HG02970 (cell line): ENCODE results near the gene IREB2.
"Not testable (repeated sequence)": the region's sequence is repeated elsewhere in the genome, so short reads cannot be mapped to it uniquely, and the experiment has no call there.

Experiments used
- ATAC-seq: cut with Tn5 transposase; IDR thresholded peaks from one replicate; pipeline ENCODE4 v1.9.1; 2021; ENCODE audit warnings: mild to moderate bottlenecking, moderate library complexity, moderate number of reproducible peaks; ENCODE audit not compliant: unreplicated experiment, low FRiP score

The IREB2 gene

DNA sequence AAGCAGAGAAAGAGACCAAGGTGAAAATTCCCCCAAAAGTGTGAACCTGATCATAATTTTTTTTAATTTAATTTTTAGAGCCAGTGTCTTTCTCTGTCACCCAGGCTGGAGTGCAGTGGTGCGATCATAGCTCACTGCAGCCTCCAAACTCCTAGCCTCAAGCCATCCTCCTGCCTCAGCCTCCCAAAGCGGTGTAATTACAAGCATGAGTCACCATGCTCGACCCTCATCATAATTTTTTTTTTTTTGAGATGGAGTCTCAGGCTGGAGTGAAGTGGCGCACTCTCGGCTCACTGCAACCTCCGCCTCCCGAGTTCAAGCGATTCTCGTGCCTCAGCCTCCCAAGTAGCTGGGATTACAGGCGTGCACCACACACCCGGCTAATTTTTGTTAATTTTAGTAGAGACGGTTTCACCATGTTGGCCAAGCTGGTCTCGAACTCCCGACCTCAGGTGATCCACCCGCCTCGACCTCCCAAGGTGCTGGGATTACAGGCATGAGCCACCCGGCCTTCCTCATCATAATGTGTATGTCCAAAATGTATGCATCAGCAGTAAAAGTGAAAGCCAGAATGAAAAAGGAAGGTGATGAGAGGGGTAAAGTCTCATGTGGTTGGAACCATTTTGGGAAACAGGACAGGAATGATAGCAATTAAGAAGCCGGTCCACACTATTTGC lies 101.6 kb downstream of the IREB2 start:
- not testable (repeated sequence) for ATAC-seq

DNA sequence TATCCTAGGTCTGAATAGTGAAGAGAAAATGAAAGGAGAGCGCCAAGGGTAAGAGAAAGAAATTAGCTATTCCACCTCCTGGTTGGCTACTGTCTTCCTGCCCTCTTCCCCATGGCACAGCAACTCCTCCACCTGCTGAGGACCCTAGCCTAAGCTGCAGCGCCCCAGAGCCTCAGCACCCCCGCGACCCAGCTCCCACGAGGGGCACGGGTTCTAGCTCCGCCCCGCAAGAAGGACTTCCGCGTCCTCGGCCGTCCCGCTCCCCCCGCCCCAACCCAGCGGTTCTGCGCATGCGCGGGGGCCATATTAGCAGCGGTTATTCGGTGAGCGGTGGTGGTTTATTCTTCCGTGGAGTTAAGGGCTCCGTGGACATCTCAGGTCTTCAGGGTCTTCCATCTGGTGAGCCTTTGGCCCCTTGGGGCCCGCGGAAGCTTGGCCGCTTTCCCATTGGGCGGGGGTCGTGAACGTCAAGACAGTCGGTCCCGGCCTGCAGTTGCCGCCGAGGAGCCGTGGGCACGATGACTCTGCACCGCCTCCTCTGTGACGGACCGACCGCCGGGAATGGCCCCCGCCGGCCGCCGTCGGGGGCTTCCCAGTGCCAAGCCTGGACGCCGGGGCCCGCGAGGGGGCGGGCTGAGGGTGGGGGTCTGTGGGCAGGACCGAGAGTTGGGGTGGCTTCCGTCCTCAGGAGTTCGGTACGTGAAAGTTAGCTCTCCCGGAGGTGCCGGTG lies 102.3 kb downstream of the IREB2 start, which contains the start of gene PSMA4:
Gene PSMA4 (plus strand): TSS at position 304 of the 730 bp plus-strand sequence. CDS start 1,484 bp downstream, outside the sequence.
- peak; percentile 79 for ATAC-seq

DNA sequence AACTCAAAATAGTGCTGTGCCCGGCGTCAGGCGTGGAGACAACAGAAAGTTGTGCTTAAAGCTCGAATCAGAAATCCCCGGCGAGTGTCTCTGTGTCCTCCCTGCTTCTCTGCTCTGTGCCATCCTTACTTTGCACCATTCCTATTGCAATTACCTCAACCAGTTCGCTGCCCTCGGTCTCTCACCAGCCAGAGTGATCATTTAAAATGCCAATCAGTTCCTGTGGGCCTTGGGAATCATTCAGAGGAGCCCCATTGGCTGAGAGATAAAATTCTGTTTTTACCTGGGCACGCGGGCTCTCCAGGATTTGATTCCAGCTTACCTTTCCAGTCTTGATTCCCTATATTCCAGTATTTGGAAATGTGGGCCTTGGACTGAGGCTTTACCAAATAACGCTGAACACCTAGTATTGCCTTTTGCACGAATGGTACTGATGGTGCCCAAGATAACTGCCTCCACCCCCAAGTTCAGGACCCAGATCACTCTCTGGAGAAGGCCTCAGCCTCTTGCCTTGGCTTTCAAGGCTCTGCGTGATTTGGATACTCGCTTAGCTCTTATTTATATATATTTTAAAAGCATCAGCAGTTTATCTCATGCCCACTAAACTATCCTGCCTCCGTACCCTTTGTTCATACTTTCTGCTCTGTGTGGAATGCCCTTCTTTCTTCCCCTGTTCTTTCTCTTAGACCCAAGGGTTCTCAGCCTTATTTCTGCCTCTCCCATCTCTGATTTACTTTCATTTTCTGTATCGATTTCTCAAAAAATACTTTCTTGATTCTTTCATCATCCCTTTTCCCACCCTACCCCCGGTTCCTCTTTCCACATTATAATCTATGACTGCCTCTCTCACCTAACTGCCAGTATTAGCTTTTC lies 103.1 kb downstream of the IREB2 start:
- no peak for ATAC-seq

DNA sequence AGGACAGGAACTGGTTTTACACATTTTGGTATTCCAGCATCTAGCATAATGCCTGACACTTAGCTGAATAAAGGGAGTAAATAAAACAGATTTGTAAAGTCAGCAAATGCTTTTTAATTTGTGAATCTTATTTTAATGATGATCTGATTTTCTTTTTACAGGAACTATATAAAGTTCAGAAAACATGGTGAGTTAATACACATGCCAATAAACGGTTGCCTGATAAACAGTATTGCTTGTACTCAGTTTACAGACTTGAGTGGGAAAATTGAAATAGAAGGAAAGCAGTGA lies 103.7 kb downstream of the IREB2 start:
- no peak for ATAC-seq

DNA sequence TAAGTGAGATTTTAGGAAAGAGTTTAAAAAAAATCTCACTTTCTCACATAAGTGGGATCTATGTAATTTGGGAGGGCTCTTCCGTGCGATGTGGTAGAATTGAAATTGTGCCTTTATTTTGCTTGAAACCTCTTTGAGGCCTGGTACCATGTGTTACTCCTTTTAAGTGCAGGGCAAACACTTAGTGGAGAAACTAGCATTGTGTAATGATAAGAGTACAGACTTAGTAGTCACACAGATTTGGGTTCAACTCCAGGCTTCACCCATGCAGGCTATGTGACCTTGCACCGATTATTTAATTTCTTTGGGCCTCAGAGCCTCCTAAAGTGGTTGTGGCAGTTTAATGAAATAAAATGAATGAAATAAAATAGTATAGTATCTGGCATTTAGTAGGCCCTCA lies 104.6 kb downstream of the IREB2 start:
- no peak for ATAC-seq

DNA sequence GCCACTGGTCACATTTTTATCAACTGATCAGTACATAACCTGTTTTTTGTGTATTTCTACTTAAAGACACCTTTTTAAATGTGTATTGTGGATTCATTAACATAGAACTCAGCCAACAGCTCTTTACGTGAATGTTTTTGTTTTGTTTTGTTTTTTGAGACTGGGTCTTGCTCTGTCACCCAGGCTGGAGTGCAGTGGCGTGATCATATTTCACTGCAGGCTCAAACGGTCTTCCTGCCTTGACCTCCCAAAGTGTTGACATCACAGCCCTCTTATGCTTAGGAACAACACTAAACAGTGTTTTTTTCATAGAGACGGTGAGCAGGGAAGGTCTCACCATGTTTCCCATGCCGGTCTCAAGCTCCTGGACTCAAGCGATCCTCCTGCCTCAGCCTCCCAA lies 112.2 kb downstream of the IREB2 start:
- no peak for ATAC-seq

DNA sequence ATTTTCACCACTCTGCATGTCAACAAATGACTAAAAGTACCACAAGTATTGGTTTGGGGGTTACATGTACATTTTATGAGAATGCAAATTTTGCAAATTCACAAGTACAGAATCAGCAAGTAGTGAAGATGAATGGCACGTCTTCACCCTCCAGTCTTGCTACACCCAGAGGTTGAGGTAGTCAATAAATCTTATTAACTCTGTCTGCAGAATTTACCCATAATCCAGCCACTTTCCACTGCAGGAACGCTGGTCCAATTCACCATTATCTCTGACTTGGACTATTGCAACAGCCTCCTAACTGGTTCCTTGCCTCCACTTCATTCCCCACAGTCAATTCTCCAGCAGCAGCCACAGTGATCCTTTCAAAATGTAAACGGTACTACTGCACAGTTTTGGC lies 112.8 kb downstream of the IREB2 start:
- no peak for ATAC-seq
